ENCODE measurements around the gene CBARP.
"Not testable (repeated sequence)": the region's sequence is repeated elsewhere in the genome, so short reads cannot be mapped to it uniquely, and the experiment has no call there.

Gene CBARP

DNA sequence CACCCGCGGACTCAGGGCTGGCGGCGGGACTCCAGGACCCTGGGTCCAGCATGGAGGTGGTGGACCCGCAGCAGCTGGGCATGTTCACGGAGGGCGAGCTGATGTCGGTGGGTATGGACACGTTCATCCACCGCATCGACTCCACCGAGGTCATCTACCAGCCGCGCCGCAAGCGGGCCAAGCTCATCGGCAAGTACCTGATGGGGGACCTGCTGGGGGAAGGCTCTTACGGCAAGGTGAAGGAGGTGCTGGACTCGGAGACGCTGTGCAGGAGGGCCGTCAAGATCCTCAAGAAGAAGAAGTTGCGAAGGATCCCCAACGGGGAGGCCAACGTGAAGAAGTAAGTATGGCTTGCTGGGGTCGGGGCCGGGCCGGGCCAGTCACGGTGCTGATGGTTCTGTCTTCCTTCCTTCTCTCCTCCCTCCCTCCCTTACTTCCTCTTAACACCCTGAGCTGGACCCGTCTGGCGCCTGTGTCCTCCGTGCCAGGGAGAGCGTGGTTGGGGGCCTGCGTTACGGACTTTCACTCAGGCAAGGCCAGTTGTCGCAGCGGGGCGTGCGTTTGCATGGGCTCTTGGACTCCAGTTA is 30.8 kb downstream of the CBARP start:
- DNase-seq, result peak; percentile 15

DNA sequence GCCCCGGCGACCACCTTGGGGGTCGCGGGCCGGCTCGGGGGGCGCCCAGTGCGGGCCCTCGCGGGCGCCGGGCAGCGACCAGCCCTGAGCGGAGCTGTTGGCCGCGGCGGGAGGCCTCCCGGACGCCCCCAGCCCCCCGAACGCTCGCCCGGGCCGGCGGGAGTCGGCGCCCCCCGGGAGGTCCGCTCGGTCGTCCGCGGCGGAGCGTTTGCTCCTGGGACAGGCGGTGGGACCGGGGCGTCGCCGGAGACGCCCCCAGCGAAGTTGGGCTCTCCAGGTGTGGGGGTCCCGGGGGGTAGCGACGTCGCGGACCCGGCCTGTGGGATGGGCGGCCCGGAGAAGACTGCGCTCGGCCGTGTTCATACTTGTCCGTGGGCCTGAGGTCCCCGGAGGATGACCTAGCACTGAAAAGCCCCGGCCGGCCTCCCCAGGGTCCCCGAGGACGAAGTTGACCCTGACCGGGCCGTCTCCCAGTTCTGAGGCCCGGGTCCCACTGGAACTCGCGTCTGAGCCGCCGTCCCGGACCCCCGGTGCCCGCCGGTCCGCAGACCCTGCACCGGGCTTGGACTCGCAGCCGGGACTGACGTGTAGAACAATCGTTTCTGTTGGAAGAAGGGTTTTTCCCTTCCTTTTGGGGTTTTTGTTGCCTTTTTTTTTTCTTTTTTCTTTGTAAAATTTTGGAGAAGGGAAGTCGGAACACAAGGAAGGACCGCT is 31.5 kb downstream of the CBARP start:
- DNase-seq, result no peak

DNA sequence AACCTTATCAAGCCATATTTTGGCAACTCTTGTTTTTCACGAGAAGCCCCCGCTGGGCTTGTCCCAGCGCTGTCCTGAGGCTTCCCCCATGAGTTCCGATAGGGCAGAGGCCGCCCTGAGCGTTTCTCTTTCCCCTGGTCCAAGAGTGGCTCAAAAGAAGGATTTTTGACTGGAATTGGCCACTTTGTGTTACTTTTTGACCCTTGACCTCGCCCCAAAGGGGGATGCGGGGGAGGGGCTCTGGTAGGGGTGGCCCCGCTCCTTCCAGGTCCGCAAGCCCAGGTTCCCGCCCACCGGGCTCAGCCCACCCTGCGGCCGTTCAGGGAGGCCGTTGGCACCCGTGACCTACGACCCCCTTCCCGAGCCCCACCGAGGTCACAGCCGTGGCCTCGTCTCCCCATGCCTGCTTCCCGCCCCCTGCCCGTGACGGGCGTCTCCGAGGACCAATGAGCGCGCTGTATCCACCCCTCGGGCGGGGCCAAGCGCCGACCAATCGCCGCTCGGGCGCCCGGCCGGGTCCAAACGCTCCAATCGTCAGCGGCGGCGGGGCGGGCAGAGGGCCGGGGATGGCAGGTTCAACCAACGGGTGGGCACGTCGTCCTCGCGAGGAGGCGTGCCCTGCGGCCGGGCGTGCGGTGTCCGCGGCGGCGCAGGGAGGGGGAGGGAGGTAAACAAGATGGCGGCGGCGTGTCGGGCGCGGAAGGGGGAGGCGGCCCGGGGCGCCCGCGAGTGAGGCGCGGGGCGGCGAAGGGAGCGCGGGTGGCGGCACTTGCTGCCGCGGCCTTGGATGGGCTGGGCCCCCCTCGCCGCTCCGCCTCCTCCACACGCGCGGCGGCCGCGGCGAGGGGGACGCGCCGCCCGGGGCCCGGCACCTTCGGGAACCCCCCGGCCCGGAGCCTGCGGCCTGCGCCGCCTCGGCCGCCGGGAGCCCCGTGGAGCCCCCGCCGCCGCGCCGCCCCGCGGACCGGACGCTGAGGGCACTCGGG is 32.4 kb downstream of the CBARP start, which contains the start of gene STK11:
STK11 (plus strand) TSS at position 665 of the 986 bp plus-strand sequence. CDS start 1,136 bp downstream, outside the sequence.
- peak; percentile 97 for DNase-seq

DNA sequence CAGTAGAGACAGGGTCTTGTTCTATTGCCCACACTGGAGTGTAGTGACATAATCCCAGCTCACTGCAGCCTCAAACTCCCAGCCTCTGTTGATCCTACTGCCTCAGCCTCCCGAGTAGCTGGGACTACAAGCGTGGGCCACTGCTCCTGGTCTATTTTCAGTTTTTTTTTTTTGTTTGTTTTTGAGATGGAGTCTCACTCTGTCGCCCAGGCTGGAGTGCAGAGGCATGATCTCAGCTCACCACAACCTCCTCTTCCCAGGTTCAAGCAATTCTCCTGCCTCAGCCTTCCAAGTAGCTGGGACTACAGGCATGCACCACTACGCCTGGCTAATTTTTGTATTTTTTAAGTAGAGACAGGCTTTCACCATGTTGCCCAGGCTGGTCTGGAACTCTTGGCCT is 37.2 kb downstream of the CBARP start:
- DNase-seq, result not testable (repeated sequence)

DNA sequence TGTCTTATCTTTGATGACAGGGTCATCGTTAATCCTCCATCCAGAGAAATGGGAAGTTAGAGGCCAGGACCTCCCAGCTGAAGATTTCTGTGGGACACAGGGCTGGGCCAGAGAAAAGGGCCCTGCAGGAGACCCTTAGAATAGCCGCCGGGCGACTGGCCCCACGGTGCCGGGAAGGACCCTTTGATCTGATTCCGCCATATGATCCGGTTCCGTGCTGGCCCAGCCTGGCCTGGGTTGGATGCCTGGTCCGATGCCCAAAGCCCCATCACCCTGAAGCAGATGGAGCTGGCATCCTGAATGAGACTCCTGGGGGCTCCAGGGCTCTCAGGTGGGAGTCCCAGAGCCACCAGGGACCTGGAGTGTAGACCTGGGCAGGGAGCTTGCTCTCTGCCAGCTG is 38.3 kb downstream of the CBARP start:
- DNase-seq, result no peak

DNA sequence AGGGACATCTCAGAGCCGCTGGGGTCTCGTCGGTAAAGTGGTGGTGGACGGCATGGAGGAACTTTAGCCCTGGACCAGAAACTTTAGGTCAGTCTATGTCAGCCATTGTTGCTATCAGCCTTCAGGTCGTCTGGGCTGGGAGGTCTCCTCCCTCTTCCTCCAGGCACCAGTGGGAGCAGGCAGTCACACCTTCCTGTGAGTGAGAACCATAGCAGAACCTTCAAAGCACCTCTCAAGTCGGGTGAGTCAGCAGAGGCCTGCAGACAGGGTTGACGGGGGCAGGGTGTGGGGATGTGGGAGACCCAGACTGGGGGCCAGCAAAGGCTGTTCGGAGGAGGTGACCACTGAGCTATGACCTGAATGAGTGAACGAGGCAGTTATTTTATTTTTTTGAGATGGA is 48.4 kb downstream of the CBARP start:
- no peak for DNase-seq

DNA sequence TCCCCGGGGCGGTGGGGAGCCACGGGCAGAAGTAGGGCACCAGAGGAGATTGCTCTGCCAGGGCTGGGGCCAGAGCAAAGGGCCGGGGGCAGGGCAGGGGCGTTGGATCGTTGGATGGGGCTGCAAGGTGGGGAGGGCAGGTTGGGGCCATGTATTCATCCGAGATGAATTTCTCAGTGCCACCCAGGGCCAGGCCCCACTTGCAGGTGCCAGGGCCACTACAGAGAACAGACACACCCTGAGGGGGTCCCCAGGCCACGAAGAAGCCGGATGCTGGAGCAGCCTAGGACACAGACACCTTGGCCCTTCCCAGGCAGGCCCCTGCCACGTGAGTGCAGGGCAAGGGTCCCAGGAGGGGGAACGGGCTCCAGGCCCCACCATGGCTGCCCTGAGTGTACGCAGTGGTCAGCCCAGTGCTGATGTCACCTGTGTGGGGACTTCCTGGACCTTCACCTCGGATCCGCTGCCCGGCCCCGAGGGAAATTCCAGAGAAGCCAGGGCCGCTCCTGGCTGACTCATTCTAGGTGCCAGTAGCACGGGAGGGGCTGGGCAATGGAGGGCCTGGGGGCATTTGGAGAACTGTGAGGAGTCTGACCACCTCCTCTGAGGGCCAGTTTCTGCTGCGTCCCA is 54.1 kb downstream of the CBARP start:
- DNase-seq, result no peak

DNA sequence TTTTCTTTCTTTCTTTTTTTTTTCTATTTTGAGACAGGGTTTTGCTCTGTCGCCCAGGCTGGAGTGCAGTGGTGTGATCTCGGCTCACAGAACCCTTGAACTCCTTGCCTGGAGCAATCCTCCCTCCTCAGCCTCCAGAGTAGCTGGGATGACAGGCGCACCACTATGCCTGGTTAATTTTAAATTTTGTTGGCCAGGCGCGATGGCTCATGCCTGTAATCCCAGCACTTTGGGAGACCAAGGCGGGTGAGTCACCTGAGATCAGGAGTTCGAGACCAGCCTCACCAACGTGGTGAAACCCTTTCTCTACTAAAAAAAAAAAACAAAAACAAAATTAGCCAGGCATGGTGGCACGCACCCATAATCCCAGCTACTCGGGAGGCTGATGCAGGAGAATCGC is 55.1 kb downstream of the CBARP start:
- DNase-seq, result no peak

DNA sequence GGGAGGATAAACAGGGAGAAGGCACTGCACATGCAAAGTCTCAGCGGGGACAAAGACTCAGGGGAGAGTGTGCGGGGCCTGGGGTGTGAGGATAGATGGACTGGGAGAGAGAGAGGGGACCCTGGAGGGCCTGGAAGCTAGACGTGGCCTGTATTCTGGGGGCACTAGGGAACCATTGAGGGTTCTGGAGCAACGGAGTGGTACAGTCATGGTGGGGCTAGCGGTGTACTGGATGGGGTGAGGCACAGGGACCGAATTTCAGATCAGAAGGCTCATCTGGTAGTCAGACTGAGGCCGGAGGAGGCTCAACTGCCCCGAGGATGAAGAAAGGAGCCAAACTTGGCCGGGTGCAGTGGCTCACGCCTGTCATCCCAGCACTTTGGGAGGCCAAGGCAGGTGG is 55.7 kb downstream of the CBARP start:
- no peak for DNase-seq

DNA sequence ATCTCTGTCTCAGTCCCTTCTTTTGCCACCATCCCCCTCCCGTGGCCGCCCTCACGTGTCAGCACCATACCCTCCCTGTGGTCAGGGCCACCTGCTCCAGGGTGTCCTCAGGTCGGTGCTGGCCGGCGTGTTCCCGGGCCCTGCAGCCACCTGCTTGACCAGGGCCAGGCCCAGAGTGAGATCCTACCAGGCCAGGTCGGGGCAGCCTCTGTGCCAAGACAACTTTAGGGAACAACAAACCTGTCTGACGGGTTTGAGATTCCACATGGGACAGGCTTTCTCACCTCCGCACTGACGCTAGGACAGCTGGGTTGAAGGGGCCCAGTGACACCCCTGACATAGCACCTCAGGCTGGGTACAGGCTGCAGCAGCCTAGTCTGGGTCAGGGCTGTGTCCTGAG is 56.2 kb downstream of the CBARP start:
- DNase-seq, result no peak
